GM19193 (cell line): Measurements from ENCODE around the gene STAG3.

Experiments used
- POLR2A ChIP-seq: IDR thresholded peaks from 4 replicates; pipeline ENCODE4 v1.6.1; 2011; ENCODE audit not compliant: insufficient read depth, insufficient read length; ENCODE audit errors: extremely low read depth

The STAG3 gene, protein sequence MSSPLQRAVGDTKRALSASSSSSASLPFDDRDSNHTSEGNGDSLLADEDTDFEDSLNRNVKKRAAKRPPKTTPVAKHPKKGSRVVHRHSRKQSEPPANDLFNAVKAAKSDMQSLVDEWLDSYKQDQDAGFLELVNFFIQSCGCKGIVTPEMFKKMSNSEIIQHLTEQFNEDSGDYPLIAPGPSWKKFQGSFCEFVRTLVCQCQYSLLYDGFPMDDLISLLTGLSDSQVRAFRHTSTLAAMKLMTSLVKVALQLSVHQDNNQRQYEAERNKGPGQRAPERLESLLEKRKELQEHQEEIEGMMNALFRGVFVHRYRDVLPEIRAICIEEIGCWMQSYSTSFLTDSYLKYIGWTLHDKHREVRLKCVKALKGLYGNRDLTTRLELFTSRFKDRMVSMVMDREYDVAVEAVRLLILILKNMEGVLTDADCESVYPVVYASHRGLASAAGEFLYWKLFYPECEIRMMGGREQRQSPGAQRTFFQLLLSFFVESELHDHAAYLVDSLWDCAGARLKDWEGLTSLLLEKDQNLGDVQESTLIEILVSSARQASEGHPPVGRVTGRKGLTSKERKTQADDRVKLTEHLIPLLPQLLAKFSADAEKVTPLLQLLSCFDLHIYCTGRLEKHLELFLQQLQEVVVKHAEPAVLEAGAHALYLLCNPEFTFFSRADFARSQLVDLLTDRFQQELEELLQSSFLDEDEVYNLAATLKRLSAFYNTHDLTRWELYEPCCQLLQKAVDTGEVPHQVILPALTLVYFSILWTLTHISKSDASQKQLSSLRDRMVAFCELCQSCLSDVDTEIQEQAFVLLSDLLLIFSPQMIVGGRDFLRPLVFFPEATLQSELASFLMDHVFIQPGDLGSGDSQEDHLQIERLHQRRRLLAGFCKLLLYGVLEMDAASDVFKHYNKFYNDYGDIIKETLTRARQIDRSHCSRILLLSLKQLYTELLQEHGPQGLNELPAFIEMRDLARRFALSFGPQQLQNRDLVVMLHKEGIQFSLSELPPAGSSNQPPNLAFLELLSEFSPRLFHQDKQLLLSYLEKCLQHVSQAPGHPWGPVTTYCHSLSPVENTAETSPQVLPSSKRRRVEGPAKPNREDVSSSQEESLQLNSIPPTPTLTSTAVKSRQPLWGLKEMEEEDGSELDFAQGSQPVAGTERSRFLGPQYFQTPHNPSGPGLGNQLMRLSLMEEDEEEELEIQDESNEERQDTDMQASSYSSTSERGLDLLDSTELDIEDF

DNA sequence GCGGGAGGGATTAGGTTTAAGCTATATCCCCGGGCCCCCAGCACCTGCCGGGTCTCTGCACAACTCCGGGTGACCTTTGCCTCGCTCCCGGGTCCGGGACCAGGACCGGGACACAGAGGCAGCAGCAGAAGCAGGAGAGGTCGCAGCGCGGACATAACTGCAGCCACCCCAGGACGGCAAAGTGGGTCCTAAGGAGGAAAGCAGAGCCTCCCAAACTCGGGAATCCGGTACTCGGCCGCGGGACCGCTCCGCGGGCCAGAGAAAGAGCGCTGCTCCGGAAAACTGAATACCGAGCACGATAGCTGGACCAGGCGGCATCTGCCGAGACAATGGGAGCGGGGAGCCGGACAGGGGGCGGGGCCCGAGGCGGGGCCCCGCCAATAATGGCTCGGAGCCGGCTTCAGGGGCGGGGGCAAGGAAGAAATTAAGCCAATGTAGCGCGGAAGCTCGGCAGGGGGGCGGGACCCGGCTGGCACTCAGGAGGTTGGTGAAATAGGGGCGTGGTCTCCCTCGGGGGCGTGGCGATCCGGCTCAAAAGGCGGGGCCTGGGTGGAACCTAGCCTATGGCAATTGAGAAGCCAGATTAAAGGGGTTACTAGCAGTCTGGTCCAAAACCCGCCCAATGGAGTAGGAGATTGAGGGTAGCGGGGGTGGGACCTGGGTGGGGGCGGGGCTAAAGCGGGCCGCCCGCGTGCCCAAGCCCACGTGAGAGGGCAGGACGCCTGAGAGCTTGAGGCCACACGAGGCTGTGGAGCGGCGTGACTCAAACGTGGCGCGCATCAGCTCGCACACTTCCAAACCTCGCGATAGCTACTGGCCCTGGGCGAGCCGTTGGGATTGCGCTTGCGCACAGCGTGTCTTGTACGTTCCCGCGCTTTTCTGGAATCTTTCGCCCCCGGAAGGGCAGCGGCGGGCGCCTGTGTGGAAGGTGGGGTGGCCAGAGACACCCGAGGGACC lies at the start of gene STAG3, which contains the start of gene GPC2:
TSS of gene STAG3 (plus strand) at position 874 of the 957 bp plus-strand sequence. CDS start 2,639 bp downstream, outside the sequence.
TSS of gene GPC2 (minus strand) at position 337 of the 957 bp plus-strand sequence. CDS start at position 155, 182 bp downstream.
- peak; percentile 42 for TF ChIP-seq POLR2A

DNA sequence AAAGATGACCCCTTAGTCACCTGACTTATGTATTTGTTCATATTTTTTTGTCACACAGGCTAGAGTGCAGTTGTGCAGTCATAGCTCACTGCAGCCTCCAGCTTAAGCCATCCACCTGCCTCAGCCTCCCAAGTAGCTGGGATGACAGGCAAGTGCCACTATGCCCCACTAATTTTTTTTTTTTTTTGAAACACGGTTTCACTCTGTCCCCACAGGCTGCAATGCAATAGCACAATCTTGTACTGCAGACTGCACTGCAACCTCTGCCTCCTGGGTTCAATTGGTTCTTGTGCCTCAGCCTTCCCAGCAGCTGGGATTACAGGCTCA lies 49.1 kb upstream of the STAG3 start:
- TF ChIP-seq POLR2A = no peak

DNA sequence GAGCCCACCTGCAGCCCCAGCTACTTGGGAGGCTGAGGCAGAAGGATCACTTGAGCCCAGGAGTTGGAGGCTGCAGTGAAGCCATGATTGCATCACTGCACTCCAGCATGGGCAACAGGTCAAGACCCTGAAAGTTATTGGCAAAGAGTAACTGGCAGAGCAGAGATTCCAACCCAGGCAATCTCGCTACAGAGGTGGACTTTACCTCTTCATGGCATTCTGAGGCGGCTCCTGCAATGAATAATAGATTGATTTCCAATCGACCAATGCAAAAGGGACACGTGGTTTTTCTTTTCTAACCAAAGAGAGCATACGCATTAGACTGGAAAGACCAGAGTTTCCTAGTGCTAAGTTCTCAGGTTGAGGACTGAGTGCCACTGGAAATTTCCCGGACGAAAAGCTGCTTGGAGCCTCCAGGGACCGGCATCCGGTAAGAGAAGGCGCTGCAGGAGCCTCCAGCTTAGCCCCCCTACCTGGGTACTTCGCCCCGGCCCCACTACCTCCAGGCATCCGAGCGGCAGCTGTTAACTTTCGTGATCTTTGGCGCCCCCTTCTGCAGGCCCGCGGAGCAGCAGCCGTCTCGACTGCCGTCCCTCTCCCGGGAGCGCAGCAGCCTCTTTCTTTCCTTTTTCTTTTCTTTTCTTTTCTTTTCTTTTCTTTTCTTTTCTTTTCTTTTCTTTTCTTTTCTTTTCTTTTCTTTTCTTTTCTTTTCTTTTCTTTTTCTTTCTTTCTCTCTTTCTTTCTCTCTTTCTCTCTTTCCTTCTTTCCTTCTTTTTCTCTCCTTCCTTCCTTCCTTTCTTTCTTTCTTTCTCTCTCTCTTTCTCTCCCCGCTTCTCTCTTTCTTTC lies 46.9 kb upstream of the STAG3 start:
- no peak for TF ChIP-seq POLR2A

DNA sequence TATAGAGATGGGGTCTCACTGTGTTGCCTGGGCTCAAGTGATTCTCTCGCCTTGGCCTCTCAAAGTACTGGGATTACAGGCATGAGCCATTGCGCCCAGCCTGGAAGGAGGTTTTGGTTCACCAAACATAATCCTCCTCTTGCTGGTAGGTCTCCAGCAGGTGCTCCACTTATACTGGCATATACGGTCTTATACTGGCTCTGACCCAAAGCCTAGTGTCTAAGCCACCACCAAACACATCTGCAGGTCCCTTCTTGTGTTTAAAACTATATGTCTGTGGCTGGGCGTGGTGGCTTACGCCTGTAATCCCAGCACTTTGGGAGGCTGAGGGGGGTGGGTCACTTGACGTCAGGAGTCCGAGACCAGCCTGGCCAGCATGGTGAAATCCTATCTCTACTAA lies 45.6 kb upstream of the STAG3 start:
- no peak for TF ChIP-seq POLR2A

DNA sequence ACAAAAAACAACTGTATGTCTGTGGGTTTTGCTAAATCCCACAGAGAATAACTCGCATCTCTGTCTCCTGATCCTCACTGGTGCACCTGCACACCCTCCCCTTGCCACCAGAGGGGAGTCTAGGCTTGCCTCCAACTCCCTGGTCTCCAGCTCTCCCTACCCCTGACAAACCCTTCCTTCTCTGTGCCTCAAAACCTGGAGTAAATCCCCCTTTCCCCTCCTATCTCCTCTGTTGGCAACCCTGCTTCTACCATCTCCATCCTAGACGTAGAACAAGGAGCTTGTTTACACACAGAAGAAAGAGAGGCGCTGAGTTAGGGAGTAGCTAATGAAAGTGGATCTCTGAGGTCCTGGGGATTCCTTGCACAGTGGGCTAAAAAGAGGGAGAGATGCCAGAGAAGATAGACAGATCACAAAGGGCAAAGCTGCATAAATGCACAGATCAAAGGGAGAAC lies 45.0 kb upstream of the STAG3 start:
- no peak for TF ChIP-seq POLR2A

DNA sequence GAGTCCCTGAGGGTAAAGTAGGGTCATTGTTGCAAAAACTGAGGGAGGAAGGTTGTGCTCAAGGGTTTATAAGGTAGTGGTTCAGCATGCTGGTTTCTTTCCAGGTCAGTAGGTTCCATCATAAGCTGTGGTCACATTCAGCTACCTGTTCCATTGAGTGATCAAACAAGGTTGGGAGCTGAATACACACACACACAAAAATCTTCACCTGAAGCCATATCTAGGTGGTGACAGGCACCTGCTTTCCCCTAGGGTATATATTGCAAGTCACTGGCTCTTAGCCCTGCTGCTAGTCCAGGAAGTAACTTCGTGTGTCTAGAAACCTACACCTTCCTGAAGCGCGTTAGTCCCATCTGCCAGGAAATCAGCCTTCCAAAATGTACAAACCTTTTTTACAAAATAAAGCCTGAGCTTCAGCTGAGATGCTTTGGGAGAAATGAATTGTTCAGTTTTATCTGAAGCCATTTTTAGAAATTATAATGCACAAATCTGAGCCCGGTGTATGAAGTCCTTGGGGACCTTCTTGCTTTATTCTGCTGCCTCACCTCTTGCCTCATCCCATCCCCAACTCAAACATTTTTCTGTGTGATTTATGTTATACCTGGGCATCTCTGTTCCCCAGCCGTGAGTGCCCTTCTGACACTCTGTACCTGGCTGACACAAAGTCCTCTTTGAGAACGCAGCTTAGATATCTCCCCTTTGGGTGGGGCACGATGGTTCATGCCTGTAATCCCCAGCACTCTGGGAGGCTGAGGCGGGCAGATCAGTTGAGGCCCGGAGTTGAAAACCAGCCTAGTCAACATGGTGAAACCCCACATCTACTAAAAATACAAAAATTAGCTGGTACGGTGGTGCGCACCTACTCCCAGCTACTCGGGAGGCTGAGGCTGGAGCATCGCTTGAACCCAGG lies 39.6 kb upstream of the STAG3 start:
- no peak for TF ChIP-seq POLR2A

DNA sequence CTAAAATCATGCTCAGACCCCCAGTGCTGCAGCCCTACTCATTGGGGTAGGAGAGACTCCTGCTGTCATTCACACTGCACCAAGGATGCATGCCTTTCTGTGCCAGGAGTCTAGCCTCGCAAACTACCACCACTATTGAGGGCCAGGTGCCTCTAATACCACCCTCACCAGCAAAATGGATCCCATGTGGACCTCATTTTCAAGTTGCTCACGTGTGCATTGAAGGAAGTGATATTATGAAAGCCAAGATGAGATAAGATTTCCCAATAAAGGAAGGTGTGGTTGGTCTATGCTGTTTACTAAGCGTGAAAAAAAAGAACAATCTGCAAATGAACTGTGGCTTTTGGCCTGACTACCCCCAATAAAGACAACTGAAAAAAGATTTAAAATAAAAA lies 36.2 kb upstream of the STAG3 start:
- no peak for TF ChIP-seq POLR2A

DNA sequence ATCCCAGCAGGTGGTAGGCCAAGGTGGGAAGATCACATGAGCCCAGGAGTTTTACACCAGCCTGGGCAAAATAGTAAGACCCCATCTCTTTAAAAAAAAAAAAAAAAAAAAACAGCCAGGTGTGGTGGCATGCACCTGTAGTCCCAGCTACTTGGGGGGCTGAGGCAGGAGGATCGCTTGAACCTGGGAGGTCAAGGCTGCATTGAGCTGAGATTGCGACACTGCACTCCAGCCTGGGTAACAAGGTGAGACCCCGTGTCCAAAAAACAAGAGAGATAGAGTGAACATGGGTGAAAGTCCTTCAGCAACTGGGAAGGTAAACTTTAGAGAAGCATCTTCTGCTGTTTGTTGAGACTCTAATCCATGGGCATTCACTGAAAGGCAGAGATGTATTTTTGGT lies 35.3 kb upstream of the STAG3 start:
- no peak for TF ChIP-seq POLR2A

DNA sequence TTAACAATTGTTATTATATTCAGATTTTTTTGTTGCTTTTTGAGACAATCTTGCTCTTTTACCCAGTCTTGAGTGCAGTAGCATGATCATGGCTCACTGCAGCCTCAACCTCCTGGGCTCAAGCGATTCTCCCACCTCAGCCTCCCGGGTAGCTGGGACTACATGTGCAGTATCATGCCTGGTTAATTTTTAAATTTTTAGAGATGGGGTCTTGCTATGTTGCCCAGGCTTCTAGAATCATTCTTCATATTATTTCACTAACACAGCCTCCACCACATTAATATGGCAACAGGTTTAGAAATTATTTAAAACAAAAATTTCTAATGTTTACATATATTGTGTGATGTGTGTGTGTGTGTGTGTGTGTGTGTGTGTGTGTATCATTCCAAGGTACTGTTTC lies 30.4 kb upstream of the STAG3 start:
- TF ChIP-seq POLR2A = no peak

DNA sequence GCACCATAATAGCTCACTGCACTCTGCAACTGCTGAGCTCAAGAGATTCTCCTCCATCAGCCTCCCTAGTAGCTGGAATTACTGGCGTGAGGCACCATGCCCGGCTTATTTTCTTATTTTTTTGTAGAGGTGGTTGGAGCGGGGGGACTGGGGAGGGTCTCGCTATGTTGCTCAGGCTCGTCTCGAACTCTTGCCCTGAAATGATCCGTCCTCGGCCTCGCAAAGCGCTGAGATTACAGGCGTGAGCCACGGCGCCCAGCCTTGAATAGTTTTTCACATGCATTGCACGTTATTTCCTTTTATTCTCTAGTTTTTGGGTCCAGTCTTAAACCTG lies 29.5 kb upstream of the STAG3 start:
- TF ChIP-seq POLR2A = no peak

DNA sequence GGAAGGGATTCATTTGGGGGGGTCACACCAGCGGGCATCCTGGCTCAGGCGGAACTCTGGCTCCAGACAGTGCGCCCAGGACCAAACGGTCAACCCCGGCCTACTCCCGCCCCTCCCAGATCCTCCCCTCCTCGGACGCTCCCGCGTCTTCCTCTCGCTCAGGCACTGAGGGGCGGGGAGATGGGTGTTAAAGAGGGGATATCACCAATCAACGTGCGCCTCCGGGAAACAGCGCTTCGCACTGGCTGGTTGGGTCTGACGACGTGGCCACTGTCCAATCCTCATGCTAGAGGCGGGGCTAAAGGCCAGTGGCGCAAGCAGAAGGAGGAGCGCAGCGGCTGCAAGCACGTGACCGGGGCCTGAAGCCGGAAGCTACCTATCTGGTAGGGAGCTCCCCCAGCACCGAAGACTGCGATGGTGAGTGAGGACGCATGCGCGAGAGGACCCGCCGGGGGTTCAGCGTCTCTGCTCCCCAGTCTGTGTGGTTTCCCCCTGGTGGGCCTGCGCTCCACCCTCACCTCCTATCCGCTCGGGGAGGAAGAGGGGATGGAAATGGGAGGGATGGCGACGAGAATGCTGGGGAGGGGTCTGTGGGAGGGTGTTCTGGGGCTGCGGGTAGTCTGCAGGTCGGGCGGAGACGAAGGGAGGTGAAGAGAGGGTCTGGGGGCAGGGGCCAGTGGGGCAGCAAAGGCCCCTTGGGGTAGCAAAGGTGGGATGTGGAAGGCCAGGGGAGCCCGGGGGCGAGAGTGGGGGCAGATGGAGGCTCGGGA lies 29.0 kb upstream of the STAG3 start, which contains the start of gene LAMTOR4:
TSS of gene LAMTOR4 (plus strand) at position 360 of the 770 bp plus-strand sequence. CDS start at position 415, 55 bp downstream.
- peak; percentile 92 for TF ChIP-seq POLR2A

DNA sequence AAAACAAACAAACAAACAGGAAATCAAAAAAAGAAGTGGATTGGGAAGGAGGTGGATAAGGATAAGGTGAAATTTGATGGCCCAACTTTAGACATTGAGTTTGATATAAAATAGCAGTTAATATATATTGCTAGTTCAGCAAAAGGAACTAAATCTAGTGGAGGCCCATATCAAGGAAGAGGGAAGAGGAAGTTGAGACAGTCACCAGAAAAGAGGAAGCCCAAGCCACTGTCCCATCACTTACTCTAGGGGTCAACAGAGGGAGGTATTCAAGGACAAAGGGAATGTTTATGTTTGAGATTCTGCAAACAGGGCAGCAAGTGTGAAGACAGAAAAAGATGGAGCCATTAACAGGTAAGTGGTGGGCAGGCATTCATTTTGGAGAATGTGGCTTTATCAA lies 25.3 kb upstream of the STAG3 start:
- TF ChIP-seq POLR2A = no peak
